ENCODE results near the gene SLC2A8. TPM values are rescaled to one million over a fixed set of nuclear protein-coding genes. Genes with fewer than 3 reads are reported as not detected.

The SLC2A8 gene
- total RNA-seq, 1 experiment from 2014 or later, result 16.8 TPM

GRCh38 chr9:127444921-127445850 is 48.2 kb downstream of the SLC2A8 start:
- TF ChIP-seq POLR2AphosphoS5 (IDR thresholded peaks at IDR 0.05; ENCODE audit: low read depth, low read length) (peak; percentile 15), EGR1 (IDR thresholded peaks at IDR 0.05; ENCODE audit: low read depth) (no peak), RAD21 (IDR thresholded peaks at IDR 0.05; ENCODE audit: low read depth) (no peak), POLR2A (IDR thresholded peaks at IDR 0.05; ENCODE audit: borderline replicate concordance, extremely low read depth, insufficient read depth, insufficient read length) (peak; percentile 13)
- Histone ChIP-seq H3K9me3 (ENCODE audit: control insufficient read depth in 1 of 2, insufficient read depth in 1 of 2, low read depth in 1 of 2, low read length in 2 of 2) (no peaks in the 10 kb centered on the region), H3K27ac (ENCODE audit: low read depth, low read length) (peak overlapping the region; percentile 97; the same call in 1 of the 2 replicates), H2AFZ (ENCODE audit: low read depth, low read length, poor library complexity, severe bottlenecking) (no peak overlapping the region), H4K20me1 (ENCODE audit: insufficient read depth) (peaks cover 38% of the 10 kb centered on the region), H3K9me2 (ENCODE audit: insufficient read depth) (no peaks in the 10 kb centered on the region), H3K27me3 (ENCODE audit: insufficient read depth, low read length) (no peaks in the 10 kb centered on the region), H3K36me3 (ENCODE audit: control insufficient read depth in 1 of 2, insufficient read depth in 2 of 2, low read length in 2 of 2) (peaks cover 28 to 58% of the 10 kb centered on the region in 2 experiments), H3K4me2 (ENCODE audit: low read length) (no peak overlapping the region), H3K9ac (ENCODE audit: low read length) (no peak overlapping the region), H3K4me1 (ENCODE audit: control insufficient read depth in 1 of 2, insufficient read depth in 2 of 2, low read length in 2 of 2) (peaks cover 8 to 56% of the 10 kb centered on the region in 2 experiments), H3K4me3 (replicated peaks in 1 of 2; ENCODE audit: low read depth in 1 of 2, low read length in 2 of 2) (no peak overlapping the region), H3K79me2 (ENCODE audit: insufficient read depth, low read length) (peaks cover 24% of the 10 kb centered on the region)
- ATAC-seq (peak; percentile 13), DNase-seq (ENCODE audit: low read depth, low spot score) (no peak)
- RAD21 ChIA-PET (ENCODE audit: low non-redundant PET in 1 of 2, low total read pairs in 2 of 2, uncharacterized antibody in 2 of 2, unreplicated experiment in 2 of 2), result no interaction called here
- CTCF ChIA-PET, result interaction anchor here (1.8 kb wide), 1 partner anchor 10 kb away, joined by 4 read pairs; no protein-coding TSS in a partner anchor
- POLR2A ChIA-PET, result interaction anchor here (0.6 to 2.1 kb wide), 4 partner anchors 21 to 452 kb away, joined by 3 to 9 read pairs (median 6); partner anchors contain the start of genes SLC2A8 and ZNF79
- TSS peak; percentile 36 for BruUV-seq (replicated peaks)
- intact Hi-C loops (cut with micrococcal nuclease), result no loop called here

GRCh38 chr9:127445851-127446712 is 49.1 kb downstream of the SLC2A8 start:
- DNase-seq (ENCODE audit: low read depth, low spot score), result no peak
- TF ChIP-seq POLR2A (IDR thresholded peaks at IDR 0.05; ENCODE audit: borderline replicate concordance, extremely low read depth, insufficient read depth, insufficient read length) (peak; percentile 69), RAD21 (IDR thresholded peaks at IDR 0.05; ENCODE audit: low read depth) (no peak), FOSL1 (IDR thresholded peaks at IDR 0.05; ENCODE audit: low read depth) (no peak), MAX (IDR thresholded peaks at IDR 0.05) (no peak), EZH2 (IDR thresholded peaks at IDR 0.05) (no peak), CBX3 (IDR thresholded peaks at IDR 0.05; ENCODE audit: low read depth) (no peak), SIN3A (IDR thresholded peaks at IDR 0.05; ENCODE audit: low read depth) (no peak), EGR1 (IDR thresholded peaks at IDR 0.05; ENCODE audit: low read depth) (no peak), SRF (IDR thresholded peaks at IDR 0.05; ENCODE audit: low read depth) (no peak), SP1 (IDR thresholded peaks at IDR 0.05; ENCODE audit: low read depth) (no peak), ZBTB33 (IDR thresholded peaks at IDR 0.05; ENCODE audit: extremely low read depth, insufficient replicate concordance, low read length) (no peak), ATF3 (IDR thresholded peaks at IDR 0.05) (no peak), ZFX (IDR thresholded peaks at IDR 0.05) (no peak), POLR2AphosphoS5 (IDR thresholded peaks at IDR 0.05; ENCODE audit: low read depth, low read length) (peak; percentile 78), JUND (IDR thresholded peaks at IDR 0.05) (no peak), EZH2phosphoT487 (IDR thresholded peaks at IDR 0.05; ENCODE audit: borderline replicate concordance) (no peak)

More at GRCh38 chr9:127445851-127446712, 49.1 kb downstream of the SLC2A8 start:
- Histone ChIP-seq H3K9ac (ENCODE audit: low read length) (no peak overlapping the region), H3K4me2 (ENCODE audit: low read length) (no peak overlapping the region), H2AFZ (ENCODE audit: low read depth, low read length, poor library complexity, severe bottlenecking) (no peak overlapping the region), H4K20me1 (ENCODE audit: insufficient read depth) (peaks cover 38% of the 10 kb centered on the region), H3K27me3 (ENCODE audit: insufficient read depth, low read length) (no peaks in the 10 kb centered on the region), H3K27ac (ENCODE audit: low read depth, low read length) (peak overlapping the region; percentile 97; the same call in 1 of the 2 replicates), H3K79me2 (ENCODE audit: insufficient read depth, low read length) (peaks cover 33% of the 10 kb centered on the region), H3K9me2 (ENCODE audit: insufficient read depth) (no peaks in the 10 kb centered on the region), H3K4me1 (ENCODE audit: control insufficient read depth in 1 of 2, insufficient read depth in 2 of 2, low read length in 2 of 2) (peaks cover 8 to 53% of the 10 kb centered on the region in 2 experiments), H3K36me3 (ENCODE audit: control insufficient read depth in 1 of 2, insufficient read depth in 2 of 2, low read length in 2 of 2) (peaks cover 31 to 66% of the 10 kb centered on the region in 2 experiments), H3K9me3 (ENCODE audit: control insufficient read depth in 1 of 2, insufficient read depth in 1 of 2, low read depth in 1 of 2, low read length in 2 of 2) (no peaks in the 10 kb centered on the region), H3K4me3 (replicated peaks in 1 of 2; ENCODE audit: low read depth in 1 of 2, low read length in 2 of 2) (no peak overlapping the region)
- RAD21 ChIA-PET (ENCODE audit: low non-redundant PET in 1 of 2, low total read pairs in 2 of 2, uncharacterized antibody in 2 of 2, unreplicated experiment in 2 of 2), result no interaction called here
- no TSS peak for BruUV-seq (replicated peaks)
- intact Hi-C loops (cut with micrococcal nuclease), result no loop called here
- CTCF ChIA-PET, result no interaction called here
- peak; percentile 35 for ATAC-seq
- POLR2A ChIA-PET, result interaction anchor here (1.2 kb wide), 1 partner anchor 241 kb away, joined by 4 read pairs; no protein-coding TSS in a partner anchor
